IPS DF 4.7 (cell line): ENCODE measurements around the gene NEO1.

Experiments
- DNase-seq: peaks from one replicate; pipeline ENCODE4 v3.0.0-alpha.2; 2013; ENCODE audit warnings: low spot score; ENCODE audit errors: extremely low read depth

Gene NEO1

GRCh38 chr15:73051807-73052652, at the start of gene NEO1:
Gene NEO1, plus strand, starts transcription at chr15:73052463. Its CDS starts 213 bp downstream, at chr15:73052676.
- peak; percentile 19 for DNase-seq

DNA sequence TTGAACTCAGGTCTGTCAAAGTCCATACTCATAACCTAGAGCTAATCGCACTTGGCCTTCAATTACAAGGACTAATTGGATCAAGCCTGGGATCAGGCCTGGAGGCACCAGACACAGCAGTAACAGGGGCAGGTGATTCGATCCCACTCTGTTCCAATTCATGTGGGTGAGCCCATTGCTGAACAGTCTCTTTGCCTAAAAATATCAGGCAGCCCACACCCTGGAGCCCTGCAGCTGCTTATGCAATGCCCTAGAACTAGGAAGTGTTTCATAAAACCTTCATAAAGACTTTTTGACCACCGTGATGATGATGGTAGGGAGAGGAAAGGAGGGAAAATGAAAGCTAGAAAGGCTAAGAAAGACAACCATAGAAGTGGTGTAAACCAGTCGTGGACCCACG, 47.8 kb upstream of the NEO1 start:
- DNase-seq = no peak

DNA sequence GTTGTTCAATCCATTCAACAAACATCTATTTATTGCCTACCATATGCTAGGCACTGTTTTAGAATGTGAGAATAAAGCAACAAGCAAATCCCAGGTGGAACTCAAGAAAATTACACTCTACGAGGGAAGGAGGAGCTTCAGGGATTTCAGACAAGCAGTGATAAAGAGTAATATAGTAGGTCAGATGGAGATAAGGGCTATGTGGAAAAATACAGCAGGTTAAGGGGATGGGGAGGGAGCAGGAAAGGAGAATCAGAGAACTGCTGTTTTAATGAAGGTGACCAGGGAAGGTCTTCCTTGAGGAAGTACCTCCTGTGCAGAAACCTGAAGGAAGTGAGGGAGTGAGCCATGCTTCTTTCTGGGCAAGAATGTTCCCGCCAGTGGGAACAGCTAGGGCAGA, 47.2 kb upstream of the NEO1 start:
- no peak for DNase-seq

- DNase-seq = no peak
Observed at GRCh38 chr15:73005446-73005845, 46.8 kb upstream of the NEO1 start.

DNA sequence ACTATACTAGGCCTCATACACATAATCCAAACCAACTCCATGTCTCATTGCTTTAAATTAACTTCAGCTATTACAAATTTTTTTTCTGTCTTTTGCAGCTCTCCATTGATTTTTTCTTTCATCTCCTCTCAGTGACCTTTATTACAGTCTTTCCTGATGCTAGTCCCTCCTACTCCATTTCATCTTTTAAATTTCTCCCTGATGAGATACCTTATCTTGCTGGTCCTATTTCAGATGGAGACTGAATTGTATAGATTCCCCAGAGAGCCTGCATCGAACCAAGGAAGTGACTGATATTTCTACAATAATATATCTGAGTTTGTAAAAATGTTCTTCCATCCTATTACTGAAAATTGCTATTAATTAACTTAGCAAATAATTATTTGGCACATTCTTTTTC, 45.7 kb upstream of the NEO1 start:
- no peak for DNase-seq

GRCh38 chr15:73009066-73010056, 42.9 kb upstream of the NEO1 start:
- no peak for DNase-seq

GRCh38 chr15:73010154-73011152, 41.8 kb upstream of the NEO1 start:
- DNase-seq = no peak

- DNase-seq = no peak
Observed at GRCh38 chr15:73014904-73015303, 37.4 kb upstream of the NEO1 start.

DNA sequence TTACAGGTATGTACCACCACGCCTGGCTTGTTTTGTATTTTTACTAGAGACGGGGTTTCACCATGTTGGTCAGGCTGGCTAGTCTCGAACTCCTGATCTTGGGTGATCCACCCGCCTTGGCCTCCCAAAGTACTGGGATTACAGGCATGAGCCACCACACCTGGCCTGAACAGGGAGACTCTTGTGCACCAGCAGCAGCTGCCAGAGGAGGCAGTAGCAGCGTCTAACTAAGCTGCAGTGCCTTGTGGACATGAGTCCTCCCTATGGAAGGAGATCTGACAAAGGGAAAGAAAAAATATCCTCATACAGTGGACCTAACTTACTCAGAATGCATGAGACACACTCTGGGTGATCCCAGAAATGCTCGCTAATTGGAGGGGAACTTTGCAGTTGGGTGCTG, 36.8 kb upstream of the NEO1 start:
- DNase-seq = no peak

GRCh38 chr15:73017987-73018386, 34.3 kb upstream of the NEO1 start:
- no peak for DNase-seq

GRCh38 chr15:73019154-73019553, 33.1 kb upstream of the NEO1 start:
- no peak for DNase-seq

DNA sequence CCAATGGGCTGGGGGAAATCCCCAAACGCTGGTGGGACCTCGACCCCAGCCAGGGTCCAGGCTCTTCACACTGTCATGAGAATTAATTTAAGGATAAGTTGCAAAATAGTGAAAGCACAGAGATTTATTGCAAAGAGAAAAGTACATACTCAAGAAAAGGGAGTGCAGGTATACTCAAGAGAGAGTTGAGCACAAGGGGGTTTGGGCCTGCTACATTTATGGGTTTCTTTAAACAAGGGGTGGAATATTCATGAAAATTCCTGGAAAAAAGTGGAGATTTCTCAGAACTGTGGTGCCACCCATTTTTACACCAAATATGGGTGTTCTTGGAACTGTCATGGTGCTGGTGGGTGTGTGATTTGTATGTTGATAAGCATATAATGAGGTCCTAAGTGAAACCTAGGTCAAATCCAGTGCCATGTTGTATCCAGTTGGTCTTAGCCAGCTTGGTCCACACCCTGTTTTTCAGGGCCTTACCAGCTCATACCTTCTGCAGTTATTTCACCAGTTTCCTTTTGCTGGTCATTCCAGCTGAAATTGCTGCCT, 32.6 kb upstream of the NEO1 start:
- DNase-seq = no peak

- peak; percentile 16 for DNase-seq
Observed at GRCh38 chr15:73021139-73021621, 31.1 kb upstream of the NEO1 start.

DNA sequence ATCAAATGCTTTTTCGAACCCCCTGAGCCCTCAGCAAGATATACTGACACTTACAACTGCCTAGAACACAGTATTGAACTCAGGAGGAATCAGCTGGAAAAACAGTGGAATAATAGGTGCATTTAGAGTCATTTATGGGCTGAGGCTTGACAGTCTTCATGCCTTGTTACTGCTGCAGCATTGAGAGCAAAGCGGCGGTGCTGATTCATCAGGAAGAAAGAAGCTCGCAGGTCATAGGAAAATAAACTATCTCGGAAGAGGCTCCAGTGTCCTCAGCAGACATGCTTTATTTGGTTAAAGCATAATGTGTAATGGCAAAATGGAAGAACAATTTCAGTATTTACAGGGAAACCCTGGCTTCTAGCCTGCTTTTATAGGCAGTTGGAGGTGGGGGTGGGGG, 30.1 kb upstream of the NEO1 start:
- DNase-seq = no peak

- DNase-seq = no peak
Observed at GRCh38 chr15:73023071-73023470, 29.2 kb upstream of the NEO1 start.

DNA sequence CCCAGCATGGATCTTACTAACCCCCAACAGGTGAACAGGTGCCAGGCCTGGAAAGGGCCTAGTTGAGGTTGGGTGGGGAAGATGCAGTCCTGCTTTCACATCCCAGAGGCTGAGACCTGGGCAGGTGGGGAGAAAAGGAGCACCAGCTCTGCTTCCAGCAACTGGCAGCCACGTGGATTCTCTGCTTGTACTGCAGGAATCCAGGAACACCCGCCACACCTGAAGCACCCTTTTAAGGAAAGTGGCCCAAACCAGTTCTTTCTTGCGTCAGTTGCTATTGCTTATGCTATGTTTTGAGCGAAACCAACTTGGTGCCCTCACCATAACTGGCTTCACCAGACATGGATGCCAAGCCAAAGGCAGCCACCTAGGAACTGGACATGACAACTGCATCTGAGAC, 28.1 kb upstream of the NEO1 start:
- DNase-seq = no peak

- DNase-seq = no peak
Observed at GRCh38 chr15:73026511-73027054, 25.7 kb upstream of the NEO1 start.

DNA sequence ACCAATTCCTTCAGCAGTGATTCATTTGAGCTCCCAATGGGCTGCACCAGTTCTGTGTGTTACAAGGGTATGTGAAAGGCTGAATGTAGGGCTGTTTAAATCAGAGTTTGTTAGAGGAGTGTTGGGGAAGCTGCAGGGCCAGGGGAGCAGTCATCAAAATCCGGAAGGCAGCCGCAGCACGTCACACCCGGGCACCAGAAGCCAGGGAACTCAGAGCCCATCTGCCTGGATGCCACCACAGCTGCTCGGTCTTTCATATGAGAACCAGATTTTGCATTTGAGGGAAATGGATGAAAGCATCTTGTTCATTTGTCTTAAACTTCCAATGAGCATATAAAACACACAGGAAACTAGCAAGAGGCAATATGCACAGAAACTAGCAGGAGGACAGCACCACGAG, 24.2 kb upstream of the NEO1 start:
- no peak for DNase-seq

GRCh38 chr15:73028831-73029451, 23.3 kb upstream of the NEO1 start:
- DNase-seq = no peak
